GM13976 (cell line): ENCODE measurements around the gene MRPL54.

Source experiments
- DNase-seq: peaks from one replicate; pipeline ENCODE4 v3.0.0; 2012; ENCODE audit warnings: low spot score
- in situ Hi-C: fragments of 300-500 bp; cut with MboI; formaldehyde crosslinking; loops from one replicate; pipeline ENCODE4 v1.12.0; 2022; ENCODE audit warnings: low sequenced_read_pairs, mixed read lengths, inconsistent platforms; ENCODE audit not compliant: unreplicated experiment
- TF ChIP-seq, protein P1 (sequence below): IDR thresholded peaks from 2 replicates; pipeline ENCODE4 v1.5.1; 2012; ENCODE audit warnings: borderline replicate concordance, mild to moderate bottlenecking; ENCODE audit not compliant: insufficient read depth; ENCODE audit errors: extremely low read depth, missing control alignments, control extremely low read depth

Gene MRPL54

GRCh38 chr19:3780786-3781304 is 18.4 kb downstream of the MRPL54 start:
- in situ Hi-C loops = no loop called here
- no peak for DNase-seq
- TF ChIP-seq, protein P1, sequence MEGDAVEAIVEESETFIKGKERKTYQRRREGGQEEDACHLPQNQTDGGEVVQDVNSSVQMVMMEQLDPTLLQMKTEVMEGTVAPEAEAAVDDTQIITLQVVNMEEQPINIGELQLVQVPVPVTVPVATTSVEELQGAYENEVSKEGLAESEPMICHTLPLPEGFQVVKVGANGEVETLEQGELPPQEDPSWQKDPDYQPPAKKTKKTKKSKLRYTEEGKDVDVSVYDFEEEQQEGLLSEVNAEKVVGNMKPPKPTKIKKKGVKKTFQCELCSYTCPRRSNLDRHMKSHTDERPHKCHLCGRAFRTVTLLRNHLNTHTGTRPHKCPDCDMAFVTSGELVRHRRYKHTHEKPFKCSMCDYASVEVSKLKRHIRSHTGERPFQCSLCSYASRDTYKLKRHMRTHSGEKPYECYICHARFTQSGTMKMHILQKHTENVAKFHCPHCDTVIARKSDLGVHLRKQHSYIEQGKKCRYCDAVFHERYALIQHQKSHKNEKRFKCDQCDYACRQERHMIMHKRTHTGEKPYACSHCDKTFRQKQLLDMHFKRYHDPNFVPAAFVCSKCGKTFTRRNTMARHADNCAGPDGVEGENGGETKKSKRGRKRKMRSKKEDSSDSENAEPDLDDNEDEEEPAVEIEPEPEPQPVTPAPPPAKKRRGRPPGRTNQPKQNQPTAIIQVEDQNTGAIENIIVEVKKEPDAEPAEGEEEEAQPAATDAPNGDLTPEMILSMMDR = no peak

GRCh38 chr19:3781603-3782002 is 19.1 kb downstream of the MRPL54 start:
- TF ChIP-seq, protein P1 = no peak
- DNase-seq = no peak
- in situ Hi-C loops = no loop called here

DNA sequence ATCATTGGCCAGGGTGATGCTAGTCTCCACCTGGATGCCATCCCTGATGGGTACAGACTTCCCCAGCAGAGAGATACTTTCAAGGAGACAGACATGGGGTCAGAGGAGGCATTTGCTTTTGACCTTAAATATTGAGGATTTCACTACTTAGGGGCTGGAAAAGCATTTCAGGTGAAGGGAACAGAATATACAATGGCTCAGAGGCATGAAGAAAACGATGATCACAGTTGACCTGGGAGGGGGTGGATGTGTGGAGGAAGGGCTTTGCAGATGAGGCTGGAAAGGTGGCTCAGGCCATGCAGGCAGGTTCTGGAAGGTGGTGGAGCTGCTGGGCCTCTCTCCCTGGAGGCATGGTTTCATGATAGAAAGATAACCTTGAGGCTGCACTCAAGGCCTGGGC is 19.8 kb downstream of the MRPL54 start:
- no peak for DNase-seq

DNA sequence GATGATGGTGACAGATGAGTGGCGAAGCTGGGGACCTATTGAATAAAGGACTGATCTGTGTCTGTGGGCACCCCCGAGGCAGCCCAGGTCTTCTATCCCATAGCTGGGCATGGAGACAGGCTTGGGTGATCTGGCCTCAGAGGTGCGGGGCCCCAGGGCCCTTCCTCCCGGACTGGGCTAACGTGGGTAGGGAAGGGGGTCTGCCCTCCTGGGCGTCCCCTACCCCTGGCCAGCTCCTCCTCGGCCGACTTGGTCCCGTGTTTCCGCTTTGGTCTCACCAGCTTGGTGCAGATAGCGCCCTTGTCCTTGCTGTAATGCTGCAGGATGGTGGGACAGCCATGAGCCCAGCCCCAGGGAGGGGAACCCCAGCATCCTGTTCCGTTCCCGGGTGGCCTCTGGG is 20.4 kb downstream of the MRPL54 start:
- in situ Hi-C loops = no loop called here
- DNase-seq = no peak
- TF ChIP-seq, protein P1 = no peak

More for the DNA sequence above, 19.8 kb downstream of the MRPL54 start:
- in situ Hi-C loops = no loop called here
- TF ChIP-seq, protein P1 = no peak

DNA sequence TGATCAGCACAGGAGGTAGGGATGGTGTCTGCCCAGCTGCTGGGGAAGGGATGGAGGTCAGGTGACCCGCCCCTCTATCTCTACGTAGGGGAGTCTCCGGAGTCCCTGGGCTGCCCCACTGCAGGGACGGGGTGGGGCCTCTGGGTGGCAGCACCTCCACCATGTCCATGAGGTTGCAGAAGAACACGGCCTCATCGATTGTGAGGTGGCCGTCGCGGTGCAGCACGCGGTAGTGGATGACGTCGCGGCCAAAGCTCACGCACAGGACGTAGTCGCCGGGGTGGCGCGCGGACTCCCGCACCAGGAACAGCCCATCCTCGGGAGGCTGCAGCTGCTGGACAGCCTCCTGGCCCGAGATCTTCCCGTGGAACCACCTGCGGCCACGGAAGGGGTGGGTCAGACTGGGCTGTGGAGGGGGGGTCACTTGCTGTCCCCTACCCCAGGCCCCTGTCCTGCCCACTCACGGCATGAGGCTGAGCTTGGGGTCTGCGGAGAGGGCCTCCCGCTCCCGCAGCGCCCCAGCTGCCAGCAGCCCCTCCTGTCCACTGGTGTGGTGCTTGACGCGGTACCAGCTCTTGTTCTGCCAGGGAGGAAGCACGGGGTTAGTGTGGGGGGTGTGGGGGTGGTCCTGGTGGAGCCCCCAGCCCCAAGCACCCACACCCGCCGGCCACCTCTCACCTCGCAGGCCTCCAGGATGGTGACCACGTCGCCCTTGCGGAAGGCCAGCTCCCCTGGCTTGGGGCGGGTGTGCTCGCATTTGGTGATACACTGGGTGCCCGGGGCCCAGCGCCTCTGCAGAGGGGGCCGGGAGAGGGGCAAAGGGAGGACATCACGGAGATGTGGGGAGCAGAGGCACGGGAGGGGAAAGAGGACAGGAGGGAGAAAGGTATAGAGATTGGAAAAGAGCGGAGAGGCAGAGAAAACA is 21.4 kb downstream of the MRPL54 start:
- in situ Hi-C loops = no loop called here
- TF ChIP-seq, protein P1 = peak; percentile 43
- DNase-seq = no peak

DNA sequence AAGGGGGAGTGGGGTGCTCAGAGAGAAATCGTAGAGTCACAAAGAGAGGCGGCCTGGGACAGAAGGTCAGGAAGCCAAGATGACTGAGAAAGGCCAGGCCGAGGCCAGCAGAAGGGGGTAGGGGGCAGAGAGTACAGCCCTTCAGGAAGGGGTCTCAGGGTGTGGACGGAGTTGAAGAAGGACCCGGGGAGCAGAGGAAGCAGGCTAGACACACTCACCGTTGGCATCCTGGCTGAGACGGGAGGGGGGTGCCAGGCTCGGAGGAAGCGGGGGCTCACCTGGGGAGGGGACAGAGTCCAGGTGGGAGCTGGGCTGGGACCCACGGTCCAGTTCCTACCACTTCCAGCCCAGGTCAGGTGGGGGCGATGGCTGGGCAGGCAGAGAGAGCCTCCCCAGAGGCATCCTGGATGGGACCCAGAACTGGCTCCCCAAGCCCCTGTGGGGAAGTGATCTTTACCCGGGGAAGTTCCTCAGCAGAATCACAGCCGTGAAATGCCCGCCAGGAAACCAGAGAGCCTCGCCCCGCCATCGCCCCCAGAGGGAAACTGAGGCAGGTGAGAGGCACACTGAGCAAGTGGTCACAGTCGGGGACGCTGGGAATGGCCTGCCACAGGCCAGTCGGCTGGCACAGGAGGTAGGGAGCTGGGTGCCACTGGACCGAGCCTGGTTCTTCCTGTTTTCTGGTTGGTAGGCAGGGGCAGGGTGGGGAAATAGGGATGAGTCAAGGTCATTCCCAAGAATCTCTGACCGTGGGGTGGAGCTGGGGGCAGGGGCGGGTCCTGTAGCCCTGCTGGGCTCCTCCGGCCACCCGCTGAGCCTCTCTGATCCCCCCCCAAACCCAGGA is 22.3 kb downstream of the MRPL54 start:
- TF ChIP-seq, protein P1 = no peak
- in situ Hi-C loops = no loop called here
- no peak for DNase-seq
